ENCODE measurements around the gene HOXB1.

HOXB1 gene

GRCh38 chr17:48567209-48567608, 36.4 kb upstream of the HOXB1 start:
- no peak for DNase-seq

DNA sequence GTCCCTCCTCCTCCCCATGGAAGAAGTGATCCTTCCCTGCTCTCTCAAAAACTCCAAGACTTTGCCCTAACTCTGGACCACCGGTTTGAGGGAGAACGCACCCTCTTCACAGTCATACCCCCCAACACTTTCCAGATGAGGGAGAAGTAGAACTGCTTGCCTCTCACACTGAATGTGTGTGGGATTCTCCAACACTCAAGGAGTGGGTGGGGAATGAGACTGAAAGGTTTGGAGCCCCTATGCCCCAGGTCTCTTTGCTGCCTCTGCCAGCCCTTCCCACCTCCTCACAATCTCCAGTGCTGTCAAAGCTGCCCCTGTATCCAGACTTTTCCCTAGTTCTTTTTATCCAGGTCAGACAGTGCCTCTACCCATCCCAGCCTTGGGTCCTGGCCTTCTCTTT, 35.9 kb upstream of the HOXB1 start:
- DNase-seq: no peak

- no peak for DNase-seq
These were observed 35.3 kb upstream of the HOXB1 start for GRCh38 chr17:48565925-48566710.

DNA sequence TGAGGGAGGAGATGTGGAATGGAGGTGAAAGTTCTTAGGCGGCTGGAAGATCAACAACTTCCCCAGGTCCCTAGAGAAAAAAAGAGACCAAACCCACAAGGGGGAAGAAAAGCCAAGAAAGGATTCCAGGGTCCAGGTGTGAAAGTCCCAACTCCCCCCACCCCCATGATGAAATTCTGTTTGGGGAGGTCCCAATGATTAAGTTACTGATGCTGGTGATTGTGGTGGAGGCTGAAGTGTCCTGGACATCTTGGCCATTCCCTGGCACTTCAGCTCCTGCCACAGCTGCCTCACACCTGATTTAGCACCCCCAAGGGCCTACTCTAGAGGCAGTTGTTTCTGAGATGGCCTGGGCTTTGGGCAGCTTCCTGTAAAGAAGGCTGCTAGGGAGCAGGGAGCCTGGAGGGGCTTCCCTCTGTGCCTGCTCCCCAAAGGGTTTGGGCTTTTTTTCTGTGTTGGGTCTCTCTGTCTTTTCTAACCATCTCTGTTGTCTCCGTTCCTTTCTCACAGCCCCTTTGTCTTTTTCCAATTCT, 34.3 kb upstream of the HOXB1 start:
- DNase-seq: no peak

DNA sequence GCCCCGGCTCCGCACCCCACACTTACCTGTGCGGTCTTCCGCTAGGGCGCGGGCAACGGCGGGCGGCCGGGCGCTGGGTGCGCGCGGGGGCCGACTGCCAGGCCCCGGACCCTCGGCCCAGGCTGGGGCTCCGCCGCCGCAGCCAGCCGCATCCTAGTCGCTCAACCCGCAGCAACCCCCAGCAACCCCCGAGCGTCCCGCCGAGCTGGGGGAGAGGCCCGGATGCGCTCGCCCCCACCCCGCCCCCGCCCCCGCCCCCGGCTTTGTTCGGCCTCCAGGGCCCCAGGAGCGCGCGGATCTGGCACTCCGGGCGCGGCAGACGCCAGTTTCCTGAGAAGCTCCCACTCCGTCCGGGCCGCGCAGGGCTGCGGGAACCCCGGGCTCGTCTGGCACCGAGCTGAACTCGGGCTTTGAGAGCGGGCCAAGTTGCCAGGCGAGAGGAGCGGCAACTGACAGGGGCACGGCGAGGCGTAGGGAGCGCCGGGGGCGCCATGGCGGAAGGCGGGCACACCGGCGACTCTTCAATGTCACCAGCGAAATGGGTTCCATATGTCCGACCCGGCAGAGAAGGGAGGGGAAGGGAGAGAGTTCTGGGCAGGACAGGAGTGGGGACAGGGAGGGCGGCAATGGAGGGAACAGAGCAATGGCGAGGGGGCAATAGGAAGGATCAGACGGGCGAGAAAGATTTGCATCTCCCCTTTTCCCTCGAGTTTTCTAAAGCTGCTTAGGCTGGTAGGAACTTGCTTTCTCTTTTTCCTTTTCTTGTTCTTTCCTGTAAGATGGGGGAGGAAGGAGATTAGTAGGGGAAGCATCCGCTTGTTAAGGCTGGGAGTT, 33.6 kb upstream of the HOXB1 start:
- DNase-seq: peak; percentile 59

GRCh38 chr17:48563867-48564187, 33.0 kb upstream of the HOXB1 start:
- DNase-seq: no peak

DNA sequence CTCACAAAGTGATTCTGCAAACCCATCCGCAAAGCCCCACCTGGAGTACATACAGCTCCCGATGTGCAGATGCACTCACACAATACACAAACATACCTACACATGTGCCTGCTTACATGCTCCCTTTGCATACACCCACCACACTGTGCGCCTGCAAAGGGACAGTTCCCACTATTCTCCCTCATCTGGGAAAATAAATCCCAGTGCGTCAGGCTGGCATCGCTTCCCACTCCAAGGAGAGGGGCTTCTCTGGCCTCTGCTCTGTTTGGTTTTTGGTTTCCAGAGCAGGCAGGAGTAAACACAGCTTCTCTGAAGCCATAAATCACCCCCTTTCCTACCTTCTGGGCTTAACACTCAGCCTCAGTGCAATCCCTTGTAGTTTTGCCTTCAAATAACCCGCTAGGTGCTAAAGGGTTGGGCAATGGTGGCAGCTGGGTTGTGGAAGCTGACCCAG, 32.6 kb upstream of the HOXB1 start:
- DNase-seq: peak; percentile 11

GRCh38 chr17:48562934-48563333, 32.1 kb upstream of the HOXB1 start:
- no peak for DNase-seq

GRCh38 chr17:48561884-48562810, 31.3 kb upstream of the HOXB1 start:
- peak; percentile 34 for DNase-seq

DNA sequence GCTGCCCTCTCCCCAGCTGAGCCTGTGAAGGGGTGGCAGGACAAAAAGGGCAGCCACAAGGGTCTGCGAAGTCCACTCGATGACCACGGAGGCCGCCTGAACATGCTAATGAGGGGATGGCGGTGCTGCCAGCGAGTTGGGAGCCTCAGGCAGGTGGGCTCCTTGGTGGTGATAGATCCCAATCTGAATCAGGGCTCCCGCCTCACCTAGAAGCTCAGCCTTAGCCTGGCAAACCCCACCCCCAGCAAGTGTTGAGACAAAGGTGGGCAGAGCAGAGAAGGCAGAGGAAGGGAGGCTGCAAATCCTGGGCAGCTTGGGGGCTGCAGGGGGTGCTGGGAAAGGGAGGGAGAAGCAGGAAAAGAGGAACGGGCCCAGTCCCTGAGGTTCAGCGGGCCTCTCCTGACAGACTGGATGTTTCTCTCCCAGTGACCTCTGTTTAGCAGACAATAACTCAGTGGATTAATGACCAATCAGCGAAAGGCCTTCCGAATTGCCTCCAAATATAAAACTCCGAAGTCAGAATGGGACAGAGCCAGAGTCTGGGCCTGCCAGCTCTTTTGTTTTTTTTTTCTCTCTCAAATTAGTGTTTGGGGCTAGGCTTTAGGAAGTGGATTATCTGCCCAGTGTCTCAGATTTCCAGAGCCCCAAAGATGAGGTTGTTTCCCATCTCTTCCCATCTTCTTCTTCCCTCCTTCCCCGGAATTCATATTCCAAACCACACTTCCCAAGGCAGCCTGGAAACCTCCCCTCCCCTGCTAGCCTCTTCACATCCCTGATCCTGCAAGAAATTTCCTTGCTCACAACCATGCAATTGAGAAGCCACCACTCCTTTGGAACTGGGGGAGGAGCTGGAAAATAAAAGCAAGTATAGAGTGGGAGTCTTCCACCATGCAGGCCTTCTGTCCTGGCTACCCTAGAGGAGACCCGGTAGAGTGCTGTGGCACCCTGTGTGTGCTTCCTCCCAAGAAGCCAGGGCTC, 29.3 kb upstream of the HOXB1 start:
- DNase-seq: no peak

DNA sequence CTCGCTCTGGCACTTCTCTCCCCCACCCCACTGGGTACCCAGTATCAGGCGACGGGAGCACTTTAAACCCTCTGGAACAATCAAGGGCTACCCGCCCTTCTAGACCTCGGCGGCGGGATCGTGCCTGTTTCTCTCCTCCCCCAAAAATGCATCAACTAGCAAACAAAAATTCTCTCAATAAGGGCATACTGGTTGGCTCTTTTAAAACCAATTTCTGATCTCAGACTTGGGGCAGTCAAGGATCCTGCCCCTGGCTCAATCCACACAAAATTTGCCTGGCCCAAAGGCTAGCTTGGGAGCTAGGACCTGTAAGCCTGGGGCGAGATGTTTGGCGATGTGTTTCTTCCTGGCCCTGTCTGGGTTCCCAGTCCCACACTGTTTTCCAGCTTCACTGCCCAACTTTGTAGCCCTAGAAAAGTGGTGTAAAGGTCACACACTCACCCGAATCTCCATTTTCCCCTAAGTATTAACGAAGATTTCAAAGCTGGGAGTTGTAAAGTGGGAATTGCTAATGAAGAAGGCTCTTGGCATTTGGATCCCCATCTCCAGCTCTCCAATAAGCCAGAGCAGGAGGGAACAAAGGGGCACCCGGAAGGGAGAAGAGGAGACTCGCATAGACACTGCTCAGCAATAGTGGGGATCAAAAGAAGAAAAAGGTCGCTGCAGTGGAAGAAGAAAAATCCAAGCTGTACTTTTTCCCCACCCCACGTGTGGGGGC, 28.5 kb upstream of the HOXB1 start:
- DNase-seq: no peak

GRCh38 chr17:48558831-48559121, 28.0 kb upstream of the HOXB1 start:
- no peak for DNase-seq

GRCh38 chr17:48558057-48558830, 27.4 kb upstream of the HOXB1 start:
- no peak for DNase-seq

GRCh38 chr17:48556576-48557401, 26.0 kb upstream of the HOXB1 start:
- DNase-seq: no peak

DNA sequence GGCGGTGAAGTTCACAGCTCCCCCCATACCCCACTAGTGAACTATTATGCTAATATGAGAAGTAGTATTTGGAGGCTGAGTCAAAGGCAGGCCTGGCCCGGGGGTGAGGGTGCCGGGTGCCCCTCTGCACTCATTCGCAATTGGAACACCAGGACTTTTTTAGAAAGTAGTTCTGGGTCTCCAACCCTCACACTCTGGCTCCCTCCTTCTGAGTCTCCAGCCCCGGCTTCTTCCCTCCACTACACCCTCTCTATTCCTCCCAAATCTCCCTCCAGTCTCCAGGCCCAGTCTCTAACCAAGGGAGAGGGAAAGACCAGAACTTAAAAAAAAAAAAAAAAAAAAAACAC, 25.4 kb upstream of the HOXB1 start:
- no peak for DNase-seq

GRCh38 chr17:48555258-48556228, 24.7 kb upstream of the HOXB1 start:
- DNase-seq: peak; percentile 81

GRCh38 chr17:48554412-48555257, 23.8 kb upstream of the HOXB1 start:
- peak; percentile 34 for DNase-seq
